HG03280 (cell line): ENCODE results near the gene TRIM29.

Experiments
- ATAC-seq: cut with Tn5 transposase; IDR thresholded peaks from one replicate; pipeline ENCODE4 v1.9.1; 2021; ENCODE audit warnings: mild to moderate bottlenecking, moderate library complexity; ENCODE audit not compliant: unreplicated experiment

TRIM29 gene

GRCh38 chr11:120124355-120124754 lies 13.6 kb downstream of the TRIM29 start:
- no peak for ATAC-seq

GRCh38 chr11:120123946-120124345 lies 14.0 kb downstream of the TRIM29 start:
- no peak for ATAC-seq

- ATAC-seq, result no peak
Measured at GRCh38 chr11:120122924-120123683, 14.8 kb downstream of the TRIM29 start.

- ATAC-seq, result no peak
Measured at GRCh38 chr11:120121914-120122473, 15.9 kb downstream of the TRIM29 start.

GRCh38 chr11:120121336-120121735 lies 16.6 kb downstream of the TRIM29 start:
- no peak for ATAC-seq

- ATAC-seq, result no peak
Measured at GRCh38 chr11:120120805-120121335, 17.0 kb downstream of the TRIM29 start.

- no peak for ATAC-seq
Measured at GRCh38 chr11:120119121-120119520, 18.8 kb downstream of the TRIM29 start.

GRCh38 chr11:120117991-120118390 lies 19.9 kb downstream of the TRIM29 start:
- no peak for ATAC-seq

- ATAC-seq, result no peak
Measured at GRCh38 chr11:120116966-120117365, 20.9 kb downstream of the TRIM29 start.

GRCh38 chr11:120115272-120116000 lies 22.5 kb downstream of the TRIM29 start:
- no peak for ATAC-seq

GRCh38 chr11:120112174-120112796 lies 25.6 kb downstream of the TRIM29 start:
- no peak for ATAC-seq

- ATAC-seq, result no peak
Measured at GRCh38 chr11:120109531-120109930, 28.4 kb downstream of the TRIM29 start.

- no peak for ATAC-seq
Measured at GRCh38 chr11:120108785-120109168, 29.1 kb downstream of the TRIM29 start.

GRCh38 chr11:120108154-120108784 lies 29.6 kb downstream of the TRIM29 start:
- no peak for ATAC-seq

- ATAC-seq, result no peak
Measured at GRCh38 chr11:120107692-120108091, 30.2 kb downstream of the TRIM29 start.

GRCh38 chr11:120106354-120107150 lies 31.4 kb downstream of the TRIM29 start:
- no peak for ATAC-seq

- no peak for ATAC-seq
Measured at GRCh38 chr11:120105576-120105975, 32.3 kb downstream of the TRIM29 start.

- ATAC-seq, result no peak
Measured at GRCh38 chr11:120104041-120104565, 33.8 kb downstream of the TRIM29 start.

- no peak for ATAC-seq
Measured at GRCh38 chr11:120102864-120103122, 35.1 kb downstream of the TRIM29 start.
